Mesendoderm (in vitro differentiated cells): Measurements from ENCODE around the gene PRL.
A peak's percentile ranks its signal among the peaks of the same experiment; 100 is the strongest.

Experiments used
- DNase-seq: peaks from one replicate; pipeline ENCODE4 v3.0.0; 2013
- H2AK5ac ChIP-seq: 2 replicates; pipeline ENCODE4 v1.6.1; 2013; ENCODE audit warnings: low read length, inconsistent platforms
- H2BK120ac ChIP-seq: 2 replicates; pipeline ENCODE4 v1.6.1; 2013; ENCODE audit warnings: low read depth, mild to moderate bottlenecking, low read length, moderate library complexity, mixed read lengths
- H2BK15ac ChIP-seq: replicated peaks from 2 replicates; pipeline ENCODE4 v1.6.1; 2013; ENCODE audit warnings: low read depth, mild to moderate bottlenecking, moderate library complexity
- H2BK5ac ChIP-seq: 2 replicates; pipeline ENCODE4 v1.6.1; 2013; ENCODE audit warnings: low read length, inconsistent platforms
- H3K18ac ChIP-seq: 2 replicates; pipeline ENCODE4 v1.6.1; 2013; ENCODE audit warnings: mild to moderate bottlenecking, low read length, mixed read lengths
- H3K23ac ChIP-seq: one replicate; pipeline ENCODE4 v1.6.1; 2013; ENCODE audit warnings: low read length
- H3K27ac ChIP-seq: 2 replicates; pipeline ENCODE4 v1.5.1; 2013; ENCODE audit warnings: low read depth, mild to moderate bottlenecking, inconsistent platforms, low read length, moderate library complexity
- H3K27me3 ChIP-seq: 2 replicates; pipeline ENCODE4 v1.6.1; 2013; ENCODE audit warnings: low read length, control low read depth, mild to moderate bottlenecking, inconsistent platforms; ENCODE audit not compliant: insufficient read depth, poor library complexity
- H3K36me3 ChIP-seq: 2 replicates; pipeline ENCODE4 v1.6.1; 2013; ENCODE audit warnings: low read length, inconsistent platforms; ENCODE audit not compliant: control insufficient read depth, insufficient read depth
- H3K4ac ChIP-seq: one replicate; pipeline ENCODE4 v1.6.1; 2013; ENCODE audit warnings: low read depth, mild to moderate bottlenecking, low read length, moderate library complexity
- H3K4me1 ChIP-seq: 2 replicates; pipeline ENCODE4 v1.6.1; 2013; ENCODE audit warnings: low read depth, low read length, inconsistent platforms; ENCODE audit not compliant: control insufficient read depth
- H3K4me2 ChIP-seq: 2 replicates; pipeline ENCODE4 v1.6.1; 2013; ENCODE audit warnings: low read length
- H3K4me3 ChIP-seq: 2 replicates; pipeline ENCODE4 v1.5.1; 2013; ENCODE audit warnings: mild to moderate bottlenecking, low read length
- H3K56ac ChIP-seq: one replicate; pipeline ENCODE4 v1.6.1; 2013; ENCODE audit warnings: low read length
- H3K79me1 ChIP-seq: 2 replicates; pipeline ENCODE4 v1.6.1; 2013; ENCODE audit warnings: low read length, inconsistent platforms
- H3K79me2 ChIP-seq: 2 replicates; pipeline ENCODE4 v1.6.1; 2013; ENCODE audit warnings: mild to moderate bottlenecking, low read length; ENCODE audit not compliant: control insufficient read depth, insufficient read depth
- H3K9ac ChIP-seq: 2 replicates; pipeline ENCODE4 v1.6.1; 2013; ENCODE audit warnings: low read length, inconsistent platforms
- H4K5ac ChIP-seq: one replicate; pipeline ENCODE4 v1.6.1; 2013; ENCODE audit warnings: low read length
- H4K8ac ChIP-seq: one replicate; pipeline ENCODE4 v1.6.1; 2013; ENCODE audit warnings: low read depth, mild to moderate bottlenecking, control low read depth, low read length, moderate library complexity
- WGBS: extraction: QIAGEN DNeasy Blood & Tissue Kit; methylation state at CpG from one replicate; pipeline ENCODE4 v1.1.7; 2013; ENCODE audit warnings: low lambda C conversion rate, missing lambda C conversion rate; ENCODE audit not compliant: insufficient coverage; ENCODE audit errors: extremely low coverage; 5-methylcytosine and 5-hydroxymethylcytosine counted together

The PRL gene

GRCh38 chr6:22322103-22323030 is 25.5 kb upstream of the PRL start:
- Histone ChIP-seq H3K56ac (no peak overlapping the region), H2BK120ac (no peak overlapping the region), H3K4ac (no peak overlapping the region), H3K18ac (no peak overlapping the region), H3K4me1 (no peaks in the 10 kb centered on the region), H3K4me2 (no peak overlapping the region), H4K5ac (no peak overlapping the region), H3K27me3 (no peaks in the 10 kb centered on the region), H2BK5ac (no peak overlapping the region), H3K36me3 (no peaks in the 10 kb centered on the region), H3K79me1 (no peaks in the 10 kb centered on the region), H3K4me3 (no peak overlapping the region), H3K79me2 (no peaks in the 10 kb centered on the region), H3K9ac (no peak overlapping the region), H2BK15ac (no peak overlapping the region), H3K27ac (no peak overlapping the region), H2AK5ac (no peak overlapping the region), H4K8ac (no peak overlapping the region), H3K23ac (no peak overlapping the region)
- no peak for DNase-seq
- no CpG with 5 or more reads among the region's 7 CpGs for WGBS

GRCh38 chr6:22320750-22321149 is 23.9 kb upstream of the PRL start:
- Histone ChIP-seq H3K9ac (no peak overlapping the region), H2AK5ac (no peak overlapping the region), H3K27me3 (no peaks in the 10 kb centered on the region), H3K56ac (no peak overlapping the region), H3K23ac (no peak overlapping the region), H3K79me1 (no peaks in the 10 kb centered on the region), H3K4me2 (no peak overlapping the region), H3K27ac (no peak overlapping the region), H3K4me3 (no peak overlapping the region), H2BK15ac (no peak overlapping the region), H3K79me2 (no peaks in the 10 kb centered on the region), H2BK5ac (no peak overlapping the region), H3K4ac (no peak overlapping the region), H3K4me1 (no peaks in the 10 kb centered on the region), H3K18ac (no peak overlapping the region), H3K36me3 (no peaks in the 10 kb centered on the region), H4K5ac (no peak overlapping the region), H2BK120ac (no peak overlapping the region), H4K8ac (no peak overlapping the region)
- peak; percentile 81 for DNase-seq
- WGBS, result no CpG with 5 or more reads among the region's 1 CpG

- no peak overlapping the region for H2BK120ac ChIP-seq
- no peak overlapping the region for H3K4me3 ChIP-seq
- no peak overlapping the region for H2BK15ac ChIP-seq
- no peaks in the 10 kb centered on the region for H3K4me1 ChIP-seq
- H2BK5ac ChIP-seq, result no peak overlapping the region
- no peak overlapping the region for H4K5ac ChIP-seq
- H3K18ac ChIP-seq, result no peak overlapping the region
- no peak for DNase-seq
- no peak overlapping the region for H3K23ac ChIP-seq
- no peaks in the 10 kb centered on the region for H3K36me3 ChIP-seq
- H3K4me2 ChIP-seq, result no peak overlapping the region
- no peak overlapping the region for H3K27ac ChIP-seq
- H3K79me1 ChIP-seq, result no peaks in the 10 kb centered on the region
- H3K4ac ChIP-seq, result no peak overlapping the region
- no peak overlapping the region for H3K9ac ChIP-seq
- no peak overlapping the region for H2AK5ac ChIP-seq
- no peak overlapping the region for H4K8ac ChIP-seq
- H3K56ac ChIP-seq, result no peak overlapping the region
- no CpG with 5 or more reads among the region's 22 CpGs for WGBS
- H3K79me2 ChIP-seq, result no peaks in the 10 kb centered on the region
- no peaks in the 10 kb centered on the region for H3K27me3 ChIP-seq
These were observed 21.6 kb upstream of the PRL start for GRCh38 chr6:22318404-22318803.

GRCh38 chr6:22313796-22314195 is 17.0 kb upstream of the PRL start:
- DNase-seq, result peak; percentile 28
- Histone ChIP-seq H3K23ac (no peak overlapping the region), H3K4me3 (no peak overlapping the region), H3K18ac (no peak overlapping the region), H2BK5ac (no peak overlapping the region), H3K79me1 (no peaks in the 10 kb centered on the region), H2BK120ac (no peak overlapping the region), H3K9ac (no peak overlapping the region), H3K4me2 (no peak overlapping the region), H3K36me3 (no peaks in the 10 kb centered on the region), H4K8ac (no peak overlapping the region), H3K79me2 (no peaks in the 10 kb centered on the region), H2AK5ac (no peak overlapping the region), H2BK15ac (no peak overlapping the region), H3K56ac (no peak overlapping the region), H3K4ac (no peak overlapping the region), H4K5ac (no peak overlapping the region), H3K4me1 (no peaks in the 10 kb centered on the region), H3K27ac (no peak overlapping the region), H3K27me3 (no peaks in the 10 kb centered on the region)
- no CpG with 5 or more reads among the region's 2 CpGs for WGBS

GRCh38 chr6:22308939-22309338 is 12.1 kb upstream of the PRL start:
- Histone ChIP-seq H3K9ac (no peak overlapping the region), H2BK5ac (no peak overlapping the region), H3K27me3 (no peaks in the 10 kb centered on the region), H3K4me3 (no peak overlapping the region), H3K18ac (no peak overlapping the region), H3K4me1 (no peaks in the 10 kb centered on the region), H3K23ac (no peak overlapping the region), H4K5ac (no peak overlapping the region), H3K79me1 (no peaks in the 10 kb centered on the region), H2BK120ac (no peak overlapping the region), H4K8ac (no peak overlapping the region), H3K36me3 (no peaks in the 10 kb centered on the region), H3K4me2 (no peak overlapping the region), H2BK15ac (no peak overlapping the region), H3K4ac (no peak overlapping the region), H2AK5ac (no peak overlapping the region), H3K56ac (no peak overlapping the region), H3K27ac (no peak overlapping the region), H3K79me2 (no peaks in the 10 kb centered on the region)
- WGBS, result no CpG with 5 or more reads among the region's 2 CpGs
- DNase-seq, result no peak
